Epithelial cell of proximal tubule (primary cell): ENCODE results near the gene GALK2. TPM values are rescaled to one million over a fixed set of nuclear protein-coding genes. Genes with fewer than 3 reads are reported as not detected.
"Not testable (repeated sequence)": the region's sequence is repeated elsewhere in the genome, so short reads cannot be mapped to it uniquely, and the experiment has no call there.

ENCODE experiments used
- DNase-seq: peaks from one replicate; pipeline ENCODE4 v3.0.0-alpha.2; 2011; ENCODE audit warnings: low read depth
- H3K4me3 ChIP-seq: 2 replicates; pipeline ENCODE4 v1.5.1; 2011; ENCODE audit warnings: low read depth, mild to moderate bottlenecking, low read length
- total RNA-seq: library from RNA; depleted of rRNA; stranded (reverse); fragments of >200 nt; gene quantifications from 2 replicates; pipeline ENCODE4 v1.2.3, GENCODE V29; 2015
- TF ChIP-seq, protein P1 (sequence below): conservative IDR thresholded peaks from 2 replicates; pipeline ENCODE4 v1.5.1; 2012; ENCODE audit warnings: low read depth, mild to moderate bottlenecking, low read length

Gene GALK2
- total RNA-seq, 1 donor from 2014 or later, result 37.6 TPM

- TF ChIP-seq, protein P1, sequence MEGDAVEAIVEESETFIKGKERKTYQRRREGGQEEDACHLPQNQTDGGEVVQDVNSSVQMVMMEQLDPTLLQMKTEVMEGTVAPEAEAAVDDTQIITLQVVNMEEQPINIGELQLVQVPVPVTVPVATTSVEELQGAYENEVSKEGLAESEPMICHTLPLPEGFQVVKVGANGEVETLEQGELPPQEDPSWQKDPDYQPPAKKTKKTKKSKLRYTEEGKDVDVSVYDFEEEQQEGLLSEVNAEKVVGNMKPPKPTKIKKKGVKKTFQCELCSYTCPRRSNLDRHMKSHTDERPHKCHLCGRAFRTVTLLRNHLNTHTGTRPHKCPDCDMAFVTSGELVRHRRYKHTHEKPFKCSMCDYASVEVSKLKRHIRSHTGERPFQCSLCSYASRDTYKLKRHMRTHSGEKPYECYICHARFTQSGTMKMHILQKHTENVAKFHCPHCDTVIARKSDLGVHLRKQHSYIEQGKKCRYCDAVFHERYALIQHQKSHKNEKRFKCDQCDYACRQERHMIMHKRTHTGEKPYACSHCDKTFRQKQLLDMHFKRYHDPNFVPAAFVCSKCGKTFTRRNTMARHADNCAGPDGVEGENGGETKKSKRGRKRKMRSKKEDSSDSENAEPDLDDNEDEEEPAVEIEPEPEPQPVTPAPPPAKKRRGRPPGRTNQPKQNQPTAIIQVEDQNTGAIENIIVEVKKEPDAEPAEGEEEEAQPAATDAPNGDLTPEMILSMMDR, result no peak
- peak overlapping the region; percentile 72 for H3K4me3 ChIP-seq
- no peak for DNase-seq
Measured at GRCh38 chr15:49155834-49156627, 14.0 kb upstream of the GALK2 start.

DNA sequence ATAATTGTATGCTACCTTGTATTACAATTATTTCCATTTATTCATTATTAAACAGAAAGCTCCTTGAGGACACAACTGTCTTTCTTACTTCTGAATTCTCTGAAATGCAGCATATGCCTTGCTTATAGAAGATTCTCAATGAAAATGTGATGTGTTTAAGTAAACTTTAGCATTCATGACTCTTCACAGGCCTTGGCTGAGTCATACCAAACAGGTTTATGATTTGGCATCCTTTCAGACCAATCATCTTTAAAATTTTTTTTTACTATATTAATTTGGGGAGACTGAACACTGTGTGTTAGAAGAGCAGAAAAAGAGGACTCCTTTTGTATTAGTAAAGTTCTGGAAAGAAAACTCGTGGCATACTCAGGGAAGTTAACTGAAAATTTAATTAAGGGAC is 6.4 kb upstream of the GALK2 start:
- DNase-seq, result no peak
- H3K4me3 ChIP-seq, result no peak overlapping the region
- TF ChIP-seq, protein P1, result no peak

- no peak overlapping the region for H3K4me3 ChIP-seq
- TF ChIP-seq, protein P1, result no peak
- DNase-seq, result no peak
Measured at GRCh38 chr15:49164865-49165264, 5.2 kb upstream of the GALK2 start.

- TF ChIP-seq, protein P1, result no peak
- no peak for DNase-seq
- H3K4me3 ChIP-seq, result no peak overlapping the region
Measured at GRCh38 chr15:49168016-49168415, 2.0 kb upstream of the GALK2 start.

DNA sequence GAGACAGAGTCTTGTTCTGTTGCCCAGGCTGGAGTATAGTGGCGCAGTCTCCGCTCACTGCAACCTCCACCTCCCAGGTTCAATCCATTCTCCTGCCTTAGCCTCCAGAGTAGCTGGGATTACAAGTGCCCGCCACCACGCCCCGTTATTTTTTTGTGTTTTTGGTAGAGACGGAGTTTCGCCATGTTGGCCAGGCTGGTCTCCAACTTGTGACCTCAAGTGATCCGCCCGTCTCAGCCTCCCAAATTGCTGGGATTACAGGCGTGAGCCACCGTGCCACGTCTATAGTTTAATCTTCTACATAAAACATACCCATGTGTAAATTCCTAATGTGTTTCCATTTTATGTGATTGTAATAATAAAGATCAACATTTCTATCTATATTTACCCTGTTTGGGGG is 1.7 kb downstream of the GALK2 start:
- peak overlapping the region; percentile 66 for H3K4me3 ChIP-seq
- TF ChIP-seq, protein P1, result no peak
- no peak for DNase-seq

DNA sequence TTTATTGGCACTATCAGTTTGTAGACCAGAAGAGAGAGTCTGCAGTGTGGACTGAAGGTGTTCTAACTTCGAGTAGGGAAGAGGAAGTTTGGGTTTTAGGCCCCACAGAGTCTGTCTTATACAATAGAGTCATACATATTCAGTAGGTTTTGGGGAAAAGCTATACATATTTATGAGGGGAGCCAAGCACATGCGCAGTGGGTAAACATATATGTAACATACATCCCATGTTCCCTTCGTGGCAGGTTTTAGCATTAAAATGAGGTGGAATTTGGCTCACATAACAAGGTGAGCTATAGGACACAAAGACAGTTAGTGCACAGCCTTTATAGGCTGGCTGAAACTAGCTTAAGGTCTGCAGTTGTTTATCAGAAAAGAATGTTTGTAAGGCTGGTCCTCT is 4.9 kb downstream of the GALK2 start:
- TF ChIP-seq, protein P1, result no peak

GRCh38 chr15:49175582-49176397 is 5.7 kb downstream of the GALK2 start:
- H3K4me3 ChIP-seq, DNase-seq: not testable (repeated sequence)

More for the DNA sequence above, 4.9 kb downstream of the GALK2 start:
- no peak for DNase-seq
- no peak overlapping the region for H3K4me3 ChIP-seq
